DND-41 (cell line): ENCODE data around the gene NMUR1.

ENCODE experiments used
- ATAC-seq: fragments of 200-7000 bp; cut with Tn5 transposase; 3 replicates; pipeline ENCODE4 v1.9.1; 2021; ENCODE audit warnings: low read depth; ENCODE audit not compliant: insufficient read depth
- DNase-seq: peaks from one replicate; pipeline ENCODE4 v3.0.0-alpha.2; 2020
- H2AFZ ChIP-seq: 2 replicates; pipeline ENCODE4 v1.6.0; 2012; ENCODE audit warnings: low read depth, low read length
- H3K27ac ChIP-seq: 2 replicates; pipeline ENCODE4 v1.5.1; 2012; ENCODE audit warnings: low read length, inconsistent platforms
- H3K27me3 ChIP-seq: fragments of 200-600 bp; sonication (generic); 2 replicates; pipeline ENCODE4 v1.6.0; 2012; ENCODE audit warnings: low read length, mild to moderate bottlenecking, inconsistent platforms; ENCODE audit not compliant: insufficient read depth, poor library complexity
- H3K36me3 ChIP-seq: 2 replicates; pipeline ENCODE4 v1.5.1; 2012; ENCODE audit warnings: low read length, inconsistent platforms; ENCODE audit not compliant: insufficient read depth
- H3K4me1 ChIP-seq: 2 replicates; pipeline ENCODE4 v1.5.1; 2012; ENCODE audit warnings: mild to moderate bottlenecking, low read length; ENCODE audit not compliant: insufficient read depth
- H3K4me2 ChIP-seq: 2 replicates; pipeline ENCODE4 v1.6.0; 2012; ENCODE audit warnings: mild to moderate bottlenecking, moderate library complexity, low read length, inconsistent platforms; ENCODE audit not compliant: insufficient read depth
- H3K4me3 ChIP-seq, 2 experiments: fragments of 200-600 bp in 1 of 2; shearing (Covaris generic) in 1 of 2; 2 replicates each; pipeline ENCODE4 v1.5.1; 2012 to 2016; ENCODE audit warnings: inconsistent platforms in 2 of 2, low read length in 2 of 2, mild to moderate bottlenecking in 2 of 2, low read depth in 1 of 2, moderate library complexity in 1 of 2
- H3K79me2 ChIP-seq: 2 replicates; pipeline ENCODE4 v1.6.0; 2012; ENCODE audit warnings: low read length, inconsistent platforms; ENCODE audit not compliant: insufficient read depth
- H3K9ac ChIP-seq: 2 replicates; pipeline ENCODE4 v1.6.0; 2012; ENCODE audit warnings: low read depth, mild to moderate bottlenecking, inconsistent platforms, low read length, moderate library complexity
- H3K9me3 ChIP-seq: 2 replicates; pipeline ENCODE4 v1.5.1; 2012; ENCODE audit warnings: low read length, moderate library complexity, mild to moderate bottlenecking, inconsistent platforms; ENCODE audit not compliant: insufficient read depth, severe bottlenecking
- H4K20me1 ChIP-seq: 2 replicates; pipeline ENCODE4 v1.6.0; 2012; ENCODE audit warnings: low read length; ENCODE audit not compliant: insufficient read depth
- EZH2 ChIP-seq: IDR thresholded peaks from 3 replicates; pipeline ENCODE4 v1.6.1; 2012; ENCODE audit warnings: borderline replicate concordance, low read depth, mild to moderate bottlenecking, moderate library complexity, low read length, inconsistent platforms; ENCODE audit not compliant: severe bottlenecking
- TF ChIP-seq, protein P1 (sequence below): IDR thresholded peaks from 2 replicates; pipeline ENCODE4 v1.5.1; 2012; ENCODE audit warnings: borderline replicate concordance, low read length, moderate library complexity, mild to moderate bottlenecking; ENCODE audit not compliant: poor library complexity, severe bottlenecking; ENCODE audit errors: extremely low read depth

The NMUR1 gene

DNA sequence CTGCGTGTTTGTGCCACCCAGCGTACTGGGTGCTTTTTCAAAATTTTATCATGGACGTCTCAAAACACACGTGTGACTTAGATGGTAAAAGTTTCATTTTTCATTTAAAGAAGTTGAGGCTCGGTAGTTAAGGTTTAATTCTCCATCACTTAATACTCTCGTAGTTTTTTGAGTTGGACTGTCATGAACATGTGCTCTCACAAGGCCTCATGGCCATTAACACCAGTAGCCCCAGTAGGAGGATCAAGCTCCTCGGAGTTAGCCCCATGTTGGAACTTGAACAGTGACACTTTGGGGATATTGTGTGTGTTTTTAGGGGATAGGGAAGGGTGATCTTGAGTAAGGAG, 15.3 kb downstream of the NMUR1 start:
- Histone ChIP-seq H3K4me1 (peaks cover 29% of the 10 kb centered on the region), H4K20me1 (no peaks in the 10 kb centered on the region), H3K9me3 (no peaks in the 10 kb centered on the region), H3K4me3 (peak overlapping the region; percentile 45 to 82; a peak in 3 of 4 replicates), H3K9ac (peak overlapping the region; percentile 71), H3K79me2 (no peaks in the 10 kb centered on the region), H3K27ac (peak overlapping the region; percentile 93), H3K4me2 (peak overlapping the region; percentile 91), H3K36me3 (no peaks in the 10 kb centered on the region), H2AFZ (peak overlapping the region; percentile 88), H3K27me3 (no peaks in the 10 kb centered on the region)
- DNase-seq, result no peak
- TF ChIP-seq, protein P1, sequence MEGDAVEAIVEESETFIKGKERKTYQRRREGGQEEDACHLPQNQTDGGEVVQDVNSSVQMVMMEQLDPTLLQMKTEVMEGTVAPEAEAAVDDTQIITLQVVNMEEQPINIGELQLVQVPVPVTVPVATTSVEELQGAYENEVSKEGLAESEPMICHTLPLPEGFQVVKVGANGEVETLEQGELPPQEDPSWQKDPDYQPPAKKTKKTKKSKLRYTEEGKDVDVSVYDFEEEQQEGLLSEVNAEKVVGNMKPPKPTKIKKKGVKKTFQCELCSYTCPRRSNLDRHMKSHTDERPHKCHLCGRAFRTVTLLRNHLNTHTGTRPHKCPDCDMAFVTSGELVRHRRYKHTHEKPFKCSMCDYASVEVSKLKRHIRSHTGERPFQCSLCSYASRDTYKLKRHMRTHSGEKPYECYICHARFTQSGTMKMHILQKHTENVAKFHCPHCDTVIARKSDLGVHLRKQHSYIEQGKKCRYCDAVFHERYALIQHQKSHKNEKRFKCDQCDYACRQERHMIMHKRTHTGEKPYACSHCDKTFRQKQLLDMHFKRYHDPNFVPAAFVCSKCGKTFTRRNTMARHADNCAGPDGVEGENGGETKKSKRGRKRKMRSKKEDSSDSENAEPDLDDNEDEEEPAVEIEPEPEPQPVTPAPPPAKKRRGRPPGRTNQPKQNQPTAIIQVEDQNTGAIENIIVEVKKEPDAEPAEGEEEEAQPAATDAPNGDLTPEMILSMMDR, result no peak
- no peak for TF ChIP-seq EZH2
- no peak for ATAC-seq

DNA sequence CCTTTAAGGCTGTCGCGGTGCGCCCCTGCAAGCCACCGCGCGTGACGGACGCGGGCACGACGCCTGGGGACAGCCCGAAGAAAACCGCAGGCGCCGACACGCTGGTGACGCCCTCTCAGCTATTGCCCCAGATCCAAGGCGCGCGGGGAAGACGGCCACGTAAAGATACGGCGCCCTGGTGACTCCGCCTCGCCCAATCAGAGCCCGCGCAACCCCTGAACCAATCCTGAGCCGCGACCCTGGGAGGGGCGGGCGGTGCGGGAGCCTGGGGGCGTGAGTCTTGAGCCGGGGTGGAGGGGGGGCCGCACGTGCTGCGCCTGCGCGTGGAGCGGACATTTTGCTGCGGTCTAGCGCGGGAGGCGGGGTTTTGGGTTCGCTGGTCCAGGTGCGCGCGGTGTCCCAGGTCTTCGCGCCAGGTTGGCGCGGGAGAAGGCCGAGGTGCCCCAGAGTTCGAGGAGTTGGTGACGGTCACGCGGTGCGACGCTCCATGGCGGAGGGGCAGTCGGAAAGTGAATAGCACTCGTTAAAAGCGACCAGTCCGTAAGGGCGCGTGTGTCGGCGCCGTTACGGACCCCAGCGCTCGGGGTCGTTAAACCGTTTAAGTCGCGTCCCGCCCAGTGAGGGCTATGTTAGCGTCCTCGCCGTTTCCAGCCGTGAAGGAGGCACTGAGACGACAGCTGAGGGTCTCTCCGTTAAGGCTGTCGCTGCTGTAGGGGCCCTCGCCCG, 15.9 kb downstream of the NMUR1 start:
- H3K27ac ChIP-seq, result peak overlapping the region; percentile 93
- H3K79me2 ChIP-seq, result no peaks in the 10 kb centered on the region
- H3K27me3 ChIP-seq, result no peaks in the 10 kb centered on the region
- H2AFZ ChIP-seq, result peak overlapping the region; percentile 98
- H3K4me1 ChIP-seq, result peaks cover 29% of the 10 kb centered on the region
- H3K9ac ChIP-seq, result peak overlapping the region; percentile 74
- no peaks in the 10 kb centered on the region for H4K20me1 ChIP-seq
- H3K36me3 ChIP-seq, result no peaks in the 10 kb centered on the region
- peak; percentile 99 for ATAC-seq
- H3K9me3 ChIP-seq, result no peaks in the 10 kb centered on the region
- peak overlapping the region; percentile 45 to 82; a peak in 3 of 4 replicates for H3K4me3 ChIP-seq
- peak overlapping the region; percentile 91 for H3K4me2 ChIP-seq
- TF ChIP-seq, protein P1, result no peak
- TF ChIP-seq EZH2, result no peak
- peak; percentile 98 for DNase-seq

DNA sequence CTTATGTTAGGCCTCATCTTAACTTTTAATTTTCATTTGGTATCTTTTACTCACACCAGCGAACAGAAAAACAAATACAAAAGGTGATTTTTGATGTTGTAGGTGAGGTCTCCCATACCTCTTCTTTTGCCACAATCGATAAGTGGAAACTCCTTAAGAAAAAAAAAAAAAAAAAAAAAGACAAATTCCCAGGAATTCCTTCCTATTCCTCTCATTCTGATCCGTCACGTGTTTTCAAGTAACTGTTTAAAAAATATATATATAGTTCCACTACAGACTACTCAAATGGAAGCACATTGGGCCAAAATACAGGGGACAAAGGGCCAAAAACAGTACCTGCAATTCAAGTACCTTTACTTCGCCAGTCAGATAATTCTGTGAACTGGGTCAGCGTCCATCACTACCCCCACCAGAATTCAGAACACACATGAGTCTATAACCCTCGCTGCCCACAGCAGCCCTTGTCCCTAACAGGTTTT, 16.5 kb downstream of the NMUR1 start:
- DNase-seq, result no peak
- H2AFZ ChIP-seq, result peak overlapping the region; percentile 98
- H3K4me1 ChIP-seq, result peaks cover 29% of the 10 kb centered on the region
- H3K4me3 ChIP-seq, result peak overlapping the region; percentile 27 to 82; a peak in 3 of 4 replicates
- no peak for TF ChIP-seq EZH2
- TF ChIP-seq, protein P1, result no peak
- H4K20me1 ChIP-seq, result no peaks in the 10 kb centered on the region
- H3K36me3 ChIP-seq, result no peaks in the 10 kb centered on the region
- peak overlapping the region; percentile 91 for H3K4me2 ChIP-seq
- no peak for ATAC-seq
- peak overlapping the region; percentile 91 for H3K27ac ChIP-seq
- no peaks in the 10 kb centered on the region for H3K9me3 ChIP-seq
- H3K27me3 ChIP-seq, result no peaks in the 10 kb centered on the region
- peak overlapping the region; percentile 74 for H3K9ac ChIP-seq
- no peaks in the 10 kb centered on the region for H3K79me2 ChIP-seq
